GM10248 (cell line): ENCODE data around the gene CASP9.

Experiments
- CTCF ChIA-PET: fragments of 300-600 bp; sonication (Branson Sonifier 250); formaldehyde crosslinking; extraction: SDS; loops from one replicate; lab custom pipeline; 2021; ENCODE audit warnings: antibody characterized with exemption; lab: Yijun Ruan, JAX
- POLR2A ChIA-PET: fragments of 350-650 bp; sonication (Branson Sonifier 250); formaldehyde crosslinking; extraction: SDS; loops from one replicate; lab custom pipeline; 2020; ENCODE audit warnings: antibody characterized with exemption; lab: Yijun Ruan, JAX
- DNase-seq: peaks from one replicate; pipeline ENCODE4 v3.0.0; 2012; ENCODE audit errors: extremely low spot score
- CTCF ChIP-seq: IDR thresholded peaks from 2 replicates; pipeline ENCODE4 v1.5.1; 2012; ENCODE audit warnings: mild to moderate bottlenecking, low read depth; ENCODE audit errors: extremely low read depth, missing control alignments, control extremely low read depth

CASP9 gene

GRCh38 chr1:15446212-15446611 is 77.8 kb downstream of the CASP9 start:
- CTCF ChIA-PET, result no interaction called here
- no peak for DNase-seq
- TF ChIP-seq CTCF, result no peak
- POLR2A ChIA-PET, result no interaction called here

GRCh38 chr1:15445390-15446122 is 78.5 kb downstream of the CASP9 start:
- ChIA-PET CTCF (interaction anchor here (3.5 kb wide), 1 partner anchor 14 kb away, joined by 15 read pairs; no protein-coding TSS in a partner anchor), POLR2A (no interaction called here)
- no peak for DNase-seq
- no peak for TF ChIP-seq CTCF

GRCh38 chr1:15444468-15445389 is 79.3 kb downstream of the CASP9 start:
- POLR2A ChIA-PET, result no interaction called here
- no peak for DNase-seq
- CTCF ChIA-PET, result interaction anchor here (3.5 kb wide), 1 partner anchor 14 kb away, joined by 15 read pairs; no protein-coding TSS in a partner anchor
- TF ChIP-seq CTCF, result no peak

- CTCF ChIA-PET, result interaction anchor here (1.7 to 3.5 kb wide), 2 partner anchors 12 to 120 kb away, joined by 4 to 15 read pairs; no protein-coding TSS in a partner anchor
- DNase-seq, result no peak
- TF ChIP-seq CTCF, result no peak
- POLR2A ChIA-PET, result no interaction called here
These were observed 80.7 kb downstream of the CASP9 start for GRCh38 chr1:15443281-15443680.

- ChIA-PET CTCF (interaction anchor here (1.7 to 3.5 kb wide), 2 partner anchors 12 to 119 kb away, joined by 4 to 15 read pairs; no protein-coding TSS in a partner anchor), POLR2A (no interaction called here)
- no peak for DNase-seq
- TF ChIP-seq CTCF, result no peak
These were observed 81.3 kb downstream of the CASP9 start for GRCh38 chr1:15442759-15443158.

GRCh38 chr1:15442119-15442518 is 81.9 kb downstream of the CASP9 start:
- DNase-seq, result peak; percentile 10
- ChIA-PET POLR2A (no interaction called here), CTCF (no interaction called here)
- no peak for TF ChIP-seq CTCF
